RPMI7951 (cell line): ENCODE data around the gene CCDC159. TPM values are rescaled to one million over a fixed set of nuclear protein-coding genes. Genes with fewer than 3 reads are reported as not detected.
"Not testable (repeated sequence)": the region's sequence is repeated elsewhere in the genome, so short reads cannot be mapped to it uniquely, and the experiment has no call there.

Experiments
- DNase-seq: peaks from one replicate; pipeline ENCODE4 v3.0.0-alpha.2; 2012; ENCODE audit warnings: low read depth
- total RNA-seq: library from RNA; depleted of rRNA; stranded (reverse); fragments of >200 nt; shearing (Covaris generic); gene quantifications from 2 replicates; pipeline ENCODE4 v1.2.3, GENCODE V29; 2014

The CCDC159 gene
- total RNA-seq, 1 experiment from 2014 or later = 4.3 TPM

DNA sequence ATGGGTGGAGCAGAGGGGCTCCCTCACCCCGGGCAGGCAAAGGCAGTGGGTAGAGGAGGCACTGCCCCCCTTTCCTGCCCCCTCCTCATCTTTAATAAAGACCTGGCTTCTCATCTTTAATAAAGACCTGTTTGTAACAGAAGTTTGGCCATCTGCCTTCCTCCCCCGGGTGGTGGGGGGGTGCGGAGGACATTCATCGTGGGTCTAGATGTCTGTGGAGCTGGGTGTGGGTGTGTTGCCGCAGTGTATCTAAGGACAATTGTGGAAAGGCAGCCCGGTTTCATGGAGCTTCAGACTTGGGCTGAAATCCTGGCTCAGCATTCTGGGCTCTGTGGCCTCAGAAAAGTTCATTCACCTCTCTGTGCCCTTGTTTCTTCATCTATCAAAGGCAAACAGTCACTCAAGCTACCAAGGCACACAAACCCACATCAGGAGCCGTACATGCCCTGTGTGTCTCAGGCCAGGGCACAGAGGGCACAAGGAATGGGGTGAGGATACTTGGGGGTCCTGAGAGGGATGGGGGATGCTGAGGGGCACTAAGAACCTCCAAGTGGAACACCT, 19.3 kb downstream of the CCDC159 start:
- no peak for DNase-seq

DNA sequence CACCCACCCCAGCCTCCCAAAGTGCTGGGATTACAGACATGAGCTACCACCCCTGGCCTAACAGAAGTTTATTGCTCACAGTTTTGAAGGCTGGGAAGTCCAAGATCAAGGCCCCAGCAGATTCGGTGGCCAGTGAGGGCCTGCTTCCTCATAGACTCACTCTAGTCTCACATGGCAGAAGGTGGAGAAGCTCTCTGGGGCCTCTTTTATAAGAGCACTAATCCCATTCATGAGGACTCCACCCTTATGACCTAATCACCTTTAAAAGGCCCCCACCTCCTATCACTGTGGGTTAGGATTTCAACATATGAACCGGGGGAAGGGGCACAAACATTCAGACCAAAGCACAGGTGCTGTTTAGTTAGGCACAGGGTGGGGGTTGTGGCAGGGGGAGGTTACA, 21.2 kb downstream of the CCDC159 start:
- no peak for DNase-seq

DNA sequence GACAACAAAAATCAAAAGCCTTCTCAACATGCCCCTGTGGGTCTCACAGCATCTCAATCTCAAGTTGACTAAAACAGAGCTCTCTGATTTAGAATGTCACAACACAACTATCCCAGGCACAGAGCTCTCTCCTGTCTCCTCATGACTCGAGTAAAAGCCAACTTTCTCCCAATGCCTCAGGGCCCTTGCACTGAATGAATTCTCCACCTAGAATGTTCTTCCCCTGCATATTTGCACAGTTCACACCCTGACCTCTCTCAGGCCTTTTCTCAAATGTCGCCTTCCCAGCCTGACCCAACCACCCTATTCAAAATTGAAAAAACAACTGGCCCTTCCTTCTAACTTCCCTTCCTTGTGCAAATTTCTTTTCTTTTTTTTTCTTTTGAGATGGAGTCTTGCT, 24.4 kb downstream of the CCDC159 start:
- no peak for DNase-seq

DNA sequence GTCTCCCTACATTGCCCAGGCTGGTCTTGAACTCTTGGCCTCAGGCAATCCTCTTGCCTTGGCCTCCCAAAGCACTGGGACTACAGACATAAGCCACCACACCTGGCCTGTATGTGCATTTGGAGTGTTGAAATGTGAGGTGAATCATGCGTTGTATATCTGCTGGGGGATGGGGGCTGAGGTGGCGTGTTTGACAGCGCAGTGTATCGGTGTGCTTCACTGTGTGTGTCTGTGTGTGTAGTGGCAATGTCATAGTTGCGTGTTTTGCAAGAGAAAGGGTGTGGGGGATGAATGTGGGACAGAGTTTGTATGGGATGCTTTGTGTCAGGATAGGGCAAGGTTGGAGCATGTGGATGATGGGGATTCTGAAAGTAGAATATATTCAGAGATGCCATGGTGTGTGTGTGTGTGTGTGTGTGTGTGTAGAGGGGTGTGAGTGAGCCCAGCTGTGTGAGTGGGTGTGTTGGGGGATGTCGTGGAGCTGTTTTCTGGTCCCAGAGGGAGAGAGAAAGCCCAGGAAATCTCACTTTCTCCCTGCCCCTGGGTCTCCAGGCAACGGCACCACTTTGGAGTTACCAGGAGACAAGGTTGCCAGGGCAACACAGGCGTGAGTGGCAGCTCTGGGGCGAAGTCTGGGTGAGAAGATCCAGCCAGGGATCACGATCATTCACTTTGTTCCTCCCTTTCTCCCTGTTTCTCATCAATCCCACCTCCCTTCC, 27.0 kb downstream of the CCDC159 start:
- peak; percentile 43 for DNase-seq

DNA sequence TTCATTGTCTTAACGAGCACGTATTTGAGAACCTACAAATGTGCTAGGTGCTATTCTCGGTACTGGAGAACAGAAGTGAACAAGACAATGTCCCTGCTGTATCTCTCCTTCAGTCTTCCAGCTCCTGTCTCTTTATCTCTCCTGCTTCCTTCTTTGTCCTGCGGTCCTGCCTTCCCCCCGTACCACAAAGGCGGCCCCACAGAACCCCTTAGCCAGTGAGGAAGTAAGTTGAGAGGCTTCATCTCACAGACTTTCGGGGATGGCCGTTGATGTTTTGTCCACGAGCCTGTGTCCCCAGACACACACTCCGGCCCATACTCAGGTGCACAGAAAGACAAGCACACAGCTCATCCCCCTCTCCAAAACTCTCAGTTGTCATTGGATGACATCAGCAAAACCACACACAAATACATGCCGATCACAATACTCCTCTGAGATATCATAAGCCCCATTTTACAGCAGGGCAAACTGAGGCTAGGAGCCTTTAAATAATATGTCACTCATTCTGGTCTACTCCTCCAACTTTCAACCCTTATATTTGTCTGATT, 27.6 kb downstream of the CCDC159 start:
- no peak for DNase-seq

DNA sequence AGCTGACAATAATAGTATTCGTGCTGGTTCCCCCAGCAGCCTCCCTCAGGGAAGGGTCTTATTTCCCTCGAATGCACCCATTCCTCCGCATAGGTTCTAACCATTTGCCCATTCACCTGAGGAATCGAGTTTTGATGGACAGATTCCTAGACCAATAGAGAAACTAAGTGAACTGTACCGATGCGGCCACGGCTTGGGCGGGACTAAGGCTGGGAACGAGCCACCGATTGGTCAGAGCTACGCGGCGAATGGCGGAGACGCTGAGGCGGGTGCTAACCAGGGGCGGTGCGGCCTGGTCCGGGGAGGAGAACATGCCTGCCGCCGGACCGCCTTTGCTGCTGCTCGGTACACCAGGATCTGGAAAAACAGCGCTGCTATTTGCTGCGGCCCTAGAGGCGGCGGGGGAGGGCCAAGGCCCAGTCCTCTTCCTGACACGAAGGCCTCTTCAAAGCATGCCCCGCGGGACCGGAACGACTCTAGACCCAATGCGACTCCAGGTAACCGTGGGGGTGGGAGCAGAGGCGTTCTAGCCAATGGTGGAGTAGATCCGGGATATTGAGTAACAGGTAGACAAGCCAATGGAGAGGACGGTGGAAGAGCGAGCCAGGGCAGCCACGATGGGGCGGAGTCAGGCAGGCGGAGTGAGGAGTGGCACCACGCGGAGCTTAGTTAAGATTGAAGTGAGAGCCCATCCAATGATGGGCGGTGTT, 28.3 kb downstream of the CCDC159 start, which contains the start of gene SWSAP1:
SWSAP1 (plus strand) TSS at position 234 of the 710 bp plus-strand sequence; CDS start at position 249, 15 bp downstream.
- DNase-seq = peak; percentile 99

DNA sequence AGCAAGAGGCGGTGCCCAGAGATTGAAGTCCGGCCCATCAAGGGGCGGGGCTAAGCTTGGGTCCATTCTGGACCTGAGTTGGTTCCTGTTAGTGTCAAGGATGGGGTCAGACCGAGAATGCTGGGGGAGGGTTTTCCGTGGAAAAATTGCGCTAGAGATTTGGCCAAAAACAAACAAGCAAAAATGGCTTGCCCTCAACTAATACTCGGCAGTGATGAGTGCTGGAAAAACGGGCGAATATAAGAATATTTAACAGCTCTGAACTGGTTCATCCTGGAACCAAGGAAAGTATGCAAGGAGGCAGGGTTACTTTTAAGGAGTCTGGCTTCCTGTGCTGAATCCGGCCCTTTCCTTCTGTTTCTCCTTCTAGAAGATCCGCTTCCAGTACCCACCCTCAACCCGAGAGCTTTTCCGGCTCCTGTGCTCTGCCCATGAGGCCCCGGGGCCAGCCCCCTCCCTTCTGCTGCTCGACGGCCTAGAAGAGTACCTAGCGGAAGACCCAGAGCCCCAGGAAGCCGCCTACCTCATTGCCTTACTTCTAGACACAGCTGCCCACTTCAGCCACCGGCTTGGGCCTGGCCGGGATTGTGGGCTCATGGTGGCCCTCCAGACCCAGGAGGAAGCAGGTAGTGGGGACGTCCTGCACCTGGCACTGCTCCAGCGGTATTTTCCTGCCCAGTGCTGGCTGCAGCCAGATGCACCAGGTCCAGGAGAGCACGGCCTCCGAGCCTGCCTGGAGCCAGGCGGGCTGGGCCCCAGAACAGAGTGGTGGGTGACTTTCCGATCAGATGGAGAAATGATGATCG, 29.0 kb downstream of the CCDC159 start:
- no peak for DNase-seq

DNA sequence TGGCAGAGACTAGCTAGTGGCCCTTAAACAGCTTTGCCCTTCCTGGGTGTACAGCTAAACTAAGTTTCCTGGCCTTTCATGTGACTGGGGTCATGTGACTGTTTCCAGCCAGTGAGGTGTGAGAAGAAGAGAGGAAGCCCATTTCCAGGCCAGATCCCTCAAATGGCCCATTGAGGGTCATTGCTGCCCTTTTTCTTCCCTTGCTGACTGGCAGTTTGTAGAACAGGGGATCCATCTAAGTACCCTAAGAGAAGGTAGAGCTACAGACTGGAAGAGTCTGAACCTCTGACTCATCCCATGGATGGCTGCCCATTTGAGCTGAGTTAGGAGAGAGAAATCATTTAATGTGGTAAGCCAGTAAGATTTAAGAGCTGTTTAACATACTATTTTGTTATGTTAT, 30.9 kb downstream of the CCDC159 start:
- DNase-seq = peak; percentile 89

DNA sequence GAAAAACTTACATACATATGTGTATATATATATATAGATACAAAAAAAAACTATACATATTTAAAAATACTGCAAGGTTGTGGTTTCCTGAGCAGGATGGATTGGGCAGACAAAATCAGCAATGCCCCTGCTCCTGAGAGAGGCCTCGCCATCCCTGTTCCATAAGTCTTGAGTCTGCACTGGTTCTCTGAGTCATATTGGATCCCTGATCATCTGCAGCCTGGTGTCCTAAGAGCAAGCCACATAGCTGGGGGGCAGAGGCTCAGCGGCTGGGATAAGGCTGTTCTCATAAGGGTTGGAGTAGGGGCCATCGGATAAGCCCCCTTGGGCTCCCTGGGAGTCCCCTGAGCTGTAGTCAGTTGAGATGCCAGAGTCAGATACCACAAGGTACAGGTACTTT, 31.4 kb downstream of the CCDC159 start:
- DNase-seq = peak; percentile 81

DNA sequence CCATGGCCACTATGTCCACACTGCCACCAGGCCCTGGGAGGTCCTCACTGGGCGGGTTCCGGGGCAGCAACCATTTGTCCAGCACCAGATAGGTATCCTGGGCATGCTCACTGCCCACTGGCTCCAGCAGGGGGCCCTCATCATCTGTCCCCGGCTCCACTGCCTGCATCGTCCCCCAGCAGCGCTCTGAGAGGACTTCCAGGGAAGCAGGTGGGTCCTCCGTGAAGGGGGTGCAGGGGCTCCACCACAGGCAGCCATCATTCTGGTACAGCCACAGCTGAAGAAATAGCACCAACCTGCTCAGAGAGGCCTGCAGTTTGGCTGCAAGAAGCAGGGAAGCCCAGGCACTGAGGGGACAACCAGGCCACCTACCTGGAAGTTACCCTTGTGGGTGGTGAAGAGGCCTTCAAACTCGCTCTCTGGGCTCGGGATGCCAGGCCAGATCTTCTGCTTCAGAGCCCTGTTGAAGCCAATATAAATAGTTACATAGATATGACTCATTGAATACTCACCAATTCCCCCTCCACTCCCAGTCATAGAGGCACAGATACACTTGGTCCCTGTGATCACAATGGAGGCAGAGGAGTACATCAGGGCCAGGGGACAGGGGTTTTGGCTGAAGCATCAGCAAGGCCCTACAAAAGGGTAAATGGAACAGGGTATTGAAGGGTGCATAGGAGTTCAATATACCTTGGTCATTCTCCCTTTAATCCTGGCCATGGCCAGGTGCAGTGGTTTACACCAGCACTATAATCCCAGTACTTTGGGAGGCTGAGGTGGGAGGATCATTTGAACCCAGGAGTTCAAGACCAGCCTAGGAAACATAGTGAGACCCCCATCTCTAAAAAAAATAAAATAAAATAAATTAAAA, 32.2 kb downstream of the CCDC159 start:
- peak; percentile 83 for DNase-seq

DNA sequence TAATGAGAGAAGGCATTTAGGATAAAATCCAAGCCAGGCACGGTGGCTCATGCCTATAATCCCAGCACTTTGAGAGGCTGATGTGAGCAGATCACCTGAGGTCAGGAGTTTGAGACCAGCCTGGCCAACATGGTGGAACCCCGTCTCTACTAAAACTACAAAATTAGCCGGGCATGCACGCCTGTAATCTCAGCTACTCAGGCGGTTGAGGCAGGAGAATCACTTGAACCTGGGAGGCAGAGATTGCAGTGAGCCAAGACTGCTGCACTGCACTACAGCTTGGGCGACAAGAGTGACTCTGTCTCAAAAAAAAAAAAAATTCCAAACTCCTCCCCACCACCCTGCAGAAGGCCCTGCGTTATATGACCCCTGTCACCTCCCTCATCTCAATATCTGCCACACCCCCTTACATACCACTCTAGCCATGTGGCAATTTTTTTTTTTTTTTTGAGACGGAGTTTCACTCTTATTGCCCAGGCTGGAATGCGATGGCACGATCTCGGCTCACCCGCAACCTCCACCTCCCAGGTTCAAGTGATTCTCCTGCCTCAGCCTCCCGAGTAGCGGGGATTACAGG, 33.0 kb downstream of the CCDC159 start:
- not testable (repeated sequence) for DNase-seq

DNA sequence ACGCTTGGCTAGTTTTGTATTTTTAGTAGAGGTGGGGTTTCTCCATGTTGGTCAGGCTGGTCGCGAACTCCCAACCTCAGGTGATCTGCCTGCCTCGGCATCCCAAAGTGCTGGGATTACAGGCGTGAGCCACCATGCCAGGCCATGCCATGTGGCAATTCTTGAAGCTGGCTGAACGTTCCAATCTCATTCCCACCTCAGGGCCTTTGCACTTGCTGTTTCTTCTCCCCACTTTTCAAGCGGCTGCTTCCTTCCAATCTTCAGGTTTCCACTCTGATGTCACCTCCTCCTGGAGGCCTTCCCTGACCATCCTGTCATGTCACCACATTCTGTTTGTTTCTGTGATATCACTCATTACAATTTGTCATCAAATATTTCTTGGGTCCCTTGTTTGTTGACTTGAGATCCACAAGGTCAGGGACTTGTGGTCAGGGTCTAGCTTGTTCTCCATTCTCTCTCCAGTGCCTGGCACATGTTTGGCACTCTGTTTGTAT, 33.6 kb downstream of the CCDC159 start:
- DNase-seq = no peak

DNA sequence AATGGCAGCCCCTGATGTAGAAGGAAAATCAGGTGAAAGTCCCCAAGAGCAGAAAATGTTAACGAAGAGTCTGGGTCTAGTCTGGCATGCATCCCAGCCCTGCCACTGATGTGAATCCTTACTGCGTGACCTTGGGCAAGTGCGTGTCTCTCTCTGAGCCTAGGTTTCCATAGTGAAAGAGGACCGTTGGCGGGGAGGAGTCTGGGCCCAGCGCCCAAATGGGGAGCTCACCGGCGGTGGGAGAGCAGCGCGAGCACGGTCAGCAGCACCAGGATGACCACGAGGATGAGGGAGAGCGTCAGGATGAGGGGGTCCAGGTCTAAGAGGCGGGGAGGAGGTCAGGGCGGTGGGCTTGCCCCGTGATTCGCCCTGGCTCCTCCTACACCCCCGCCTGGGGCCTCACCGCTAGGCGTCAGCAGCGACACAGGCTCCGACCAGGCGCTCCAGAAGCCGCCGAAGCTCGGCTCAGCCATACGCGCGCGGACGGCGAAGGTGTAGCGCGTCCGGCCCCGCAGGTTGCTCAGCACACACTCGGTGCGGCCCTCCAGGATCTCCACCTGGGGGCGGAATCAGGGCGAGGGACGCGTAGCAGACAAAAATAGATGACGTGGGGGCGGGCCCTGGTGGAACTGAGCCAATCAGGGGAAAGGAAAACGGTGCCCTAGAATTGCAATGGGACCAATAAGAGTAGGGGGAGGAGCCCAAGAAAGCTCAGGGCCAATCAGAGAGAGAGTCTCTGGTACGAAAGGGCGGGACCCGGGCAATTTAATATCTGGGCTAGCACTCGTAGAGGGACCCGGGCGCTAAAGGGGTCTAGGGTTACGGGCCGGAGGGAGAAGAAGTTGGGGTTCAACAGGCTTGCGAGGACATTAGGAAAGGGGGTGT, 34.6 kb downstream of the CCDC159 start:
- DNase-seq = peak; percentile 97

DNA sequence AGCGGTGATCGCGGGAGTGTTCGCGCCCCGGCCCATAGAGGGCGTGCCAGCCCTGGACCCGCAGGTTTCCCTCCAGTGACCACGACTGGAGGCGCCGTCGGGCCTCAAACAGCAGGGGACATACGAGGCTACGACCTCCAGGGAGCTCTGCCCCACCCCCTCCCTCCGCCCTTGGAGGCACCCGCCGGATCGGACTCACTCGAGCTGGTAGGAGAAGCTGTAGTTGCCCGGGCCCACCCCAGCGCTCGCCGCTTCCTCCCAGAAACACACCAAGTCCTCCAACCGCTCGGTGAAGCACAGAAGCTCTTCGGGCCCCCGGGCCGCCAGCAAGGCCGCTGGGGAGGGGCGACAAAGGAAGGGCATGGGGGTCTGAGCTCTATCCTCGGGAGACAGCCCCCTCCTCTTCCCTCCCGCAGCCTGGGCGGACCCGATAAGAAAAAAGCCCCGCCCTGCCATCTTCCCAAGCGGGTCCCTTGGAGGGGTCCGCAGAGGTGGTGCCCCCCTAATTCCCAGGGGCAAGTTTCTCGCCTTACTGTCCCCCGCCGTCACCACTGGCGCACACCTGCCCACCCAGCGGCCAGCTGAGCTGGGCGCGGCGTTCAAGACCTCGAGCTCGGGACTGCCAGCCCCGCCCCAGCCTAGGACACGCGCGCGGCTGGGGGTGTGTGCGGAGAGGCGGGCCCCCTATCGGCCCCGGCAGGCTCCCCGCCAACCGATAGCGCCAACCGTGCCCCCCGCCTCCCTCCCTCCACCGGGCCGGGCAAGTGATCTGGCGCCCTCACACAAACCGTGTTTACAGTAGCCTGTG, 36.8 kb downstream of the CCDC159 start:
- DNase-seq = peak; percentile 42

DNA sequence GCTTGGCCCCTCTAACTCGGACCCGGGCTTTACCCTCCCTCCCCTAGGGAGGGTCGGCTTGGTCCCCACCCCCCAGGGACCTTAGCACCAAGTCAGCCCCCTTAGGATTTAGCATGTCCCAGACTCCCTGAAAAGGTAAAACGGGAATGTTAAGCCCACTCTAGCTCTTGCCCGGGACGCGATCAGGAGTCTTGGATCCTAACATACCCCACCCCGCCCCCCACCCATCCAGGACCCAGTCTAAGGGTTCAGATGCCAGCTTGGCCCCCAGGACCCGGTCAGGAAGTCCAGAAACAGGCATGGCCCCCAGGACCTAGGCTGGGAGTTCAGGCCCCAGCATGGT, 37.4 kb downstream of the CCDC159 start:
- DNase-seq = no peak

DNA sequence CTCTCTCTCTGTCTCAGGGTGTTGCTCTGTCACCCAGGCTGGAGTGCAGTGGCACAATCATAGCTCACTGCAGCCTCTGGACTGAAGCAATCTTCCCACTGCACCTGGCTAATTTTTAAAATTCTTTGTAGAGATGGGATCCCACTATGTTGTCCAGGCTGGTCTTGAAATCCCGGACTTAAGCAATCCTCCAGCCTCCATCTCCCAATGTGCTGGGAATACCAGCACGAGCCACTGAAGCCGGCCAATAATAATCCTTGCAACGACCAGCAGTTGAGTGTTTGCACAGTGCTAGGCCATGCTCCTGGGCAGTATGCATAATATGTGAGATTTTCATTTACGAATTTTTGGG, 38.4 kb downstream of the CCDC159 start:
- DNase-seq = no peak

DNA sequence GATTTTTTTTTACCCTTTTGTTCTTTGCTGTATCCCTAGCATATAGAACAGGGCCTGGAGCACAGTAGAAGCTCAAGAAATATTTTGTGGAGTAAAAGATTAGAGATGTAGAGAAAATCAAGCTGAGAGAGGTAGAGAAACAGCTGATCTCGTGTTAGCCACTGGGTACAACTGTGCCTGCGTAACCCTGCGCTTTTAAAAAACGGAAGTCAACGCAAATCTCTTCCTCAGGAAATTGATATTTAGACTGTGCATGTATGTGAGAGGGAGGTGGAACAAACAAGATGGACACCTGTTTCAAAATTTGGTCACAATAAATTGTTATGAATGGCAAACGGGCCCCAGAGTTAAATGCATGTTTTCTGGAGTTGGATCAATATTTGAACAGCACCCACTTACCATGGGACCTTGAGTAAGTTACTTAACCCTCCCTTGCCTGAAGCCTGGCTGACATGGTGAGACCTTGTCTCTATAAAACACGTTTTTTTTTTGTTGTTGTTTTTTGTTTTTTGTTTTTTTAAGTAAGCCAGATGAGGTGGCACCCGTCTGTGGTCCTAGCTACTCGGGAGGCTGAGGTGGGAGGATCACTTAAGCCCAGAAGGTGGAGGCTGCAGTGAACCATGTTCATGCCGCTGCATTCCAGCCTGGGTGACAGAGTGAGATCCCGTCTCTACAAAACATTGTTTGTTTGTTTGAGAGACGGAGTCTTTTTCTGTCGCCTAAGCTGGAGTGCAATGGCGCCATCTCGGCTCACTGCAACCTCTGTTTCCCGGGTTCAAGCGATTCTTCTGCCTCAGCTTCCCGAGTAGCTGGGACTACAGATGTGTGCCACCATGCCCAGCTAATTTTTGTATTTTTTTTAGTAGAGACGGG, 41.1 kb downstream of the CCDC159 start:
- DNase-seq = no peak

DNA sequence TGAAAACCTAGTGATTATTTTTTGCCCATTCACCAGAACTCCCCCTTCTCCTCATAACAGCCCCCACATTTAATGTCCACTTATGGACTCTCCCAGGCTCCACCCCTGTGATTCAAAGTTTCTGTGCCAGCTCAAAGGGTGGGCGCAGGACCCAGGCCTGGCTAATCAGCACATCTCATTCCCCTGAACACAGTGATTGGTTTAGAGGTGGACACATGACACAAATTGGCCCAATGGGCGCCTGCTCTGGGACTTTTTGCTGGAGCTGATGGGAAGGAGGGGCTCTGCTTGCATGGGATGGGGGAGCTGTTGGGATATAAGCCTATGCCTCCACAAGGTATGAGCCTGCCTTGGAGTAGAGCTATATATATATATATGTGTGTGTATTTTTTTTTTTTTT, 44.0 kb downstream of the CCDC159 start:
- no peak for DNase-seq
